Astrocyte of the cerebellum (primary cell): Measurements from ENCODE around the gene SMARCA4.
"Not testable (repeated sequence)": the region's sequence is repeated elsewhere in the genome, so short reads cannot be mapped to it uniquely, and the experiment has no call there.

ENCODE experiments used
- DNase-seq: peaks from one replicate; pipeline ENCODE4 v3.0.0-alpha.2; 2011; ENCODE audit warnings: low read depth
- H3K4me3 ChIP-seq: 2 replicates; pipeline ENCODE4 v1.5.1; 2011; ENCODE audit warnings: mild to moderate bottlenecking, low read depth, low read length, moderate library complexity
- in situ Hi-C: cut with HindIII; loops from 2 replicates; pipeline ENCODE4 v1.10.0; 2017; ENCODE audit warnings: low sequenced_read_pairs
- TF ChIP-seq, protein P1 (sequence below): IDR thresholded peaks from 2 replicates; pipeline ENCODE4 v1.5.1; 2012; ENCODE audit warnings: low read length, low read depth, moderate library complexity, mild to moderate bottlenecking; ENCODE audit errors: missing control alignments

The SMARCA4 gene

DNA sequence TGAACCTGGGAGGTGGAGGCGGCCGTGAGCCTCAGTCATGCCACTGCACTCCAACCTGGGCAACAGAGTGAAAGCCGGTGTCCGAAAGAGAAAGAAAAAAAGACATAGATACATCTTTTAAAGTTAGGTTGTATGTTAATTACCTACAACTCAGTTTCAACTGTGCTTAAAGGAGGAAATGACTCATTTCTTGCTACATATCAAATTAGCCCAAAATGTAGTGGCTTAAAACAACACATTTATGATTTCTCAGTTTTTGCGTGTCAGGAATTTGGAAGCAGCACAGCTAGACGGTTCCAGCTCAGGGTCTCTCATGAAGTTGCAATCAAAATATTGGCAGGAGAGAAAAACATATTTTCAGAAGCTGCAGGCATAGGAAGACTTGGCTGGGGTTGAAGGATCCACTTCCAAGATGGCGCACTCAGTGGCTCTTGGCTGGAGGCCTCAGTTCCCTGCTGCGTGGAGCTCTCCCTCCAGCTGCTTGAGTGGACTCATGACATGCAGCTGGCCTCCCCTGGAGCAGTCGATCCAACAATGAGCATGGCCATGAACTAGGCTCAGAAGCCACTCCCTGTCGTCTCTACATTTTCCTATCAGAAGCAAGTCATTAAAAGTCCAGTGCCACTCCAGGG is 135.5 kb downstream of the SMARCA4 start:
- DNase-seq, result peak; percentile 87
- H3K4me3 ChIP-seq, result no peak overlapping the region

DNA sequence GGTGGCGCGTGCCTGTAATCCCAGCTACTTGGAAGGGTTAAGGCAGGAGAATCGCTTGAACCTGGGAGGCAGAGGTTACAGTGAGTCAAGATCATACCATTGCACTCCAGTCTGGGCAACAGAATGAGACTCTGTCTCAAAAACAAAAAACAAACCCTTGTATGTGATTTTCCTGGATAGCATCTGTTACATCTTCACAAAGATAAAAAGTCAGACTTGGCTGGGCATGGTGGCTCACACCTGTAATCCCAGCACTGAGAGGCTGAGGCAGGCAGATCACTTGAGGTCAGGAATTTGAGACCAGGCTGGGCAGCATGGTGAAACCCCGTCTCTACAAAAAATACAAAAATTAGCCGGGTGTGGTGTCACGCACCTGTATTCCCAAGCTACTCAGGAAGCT is 136.5 kb downstream of the SMARCA4 start:
- H3K4me3 ChIP-seq, in situ Hi-C loops: not testable (repeated sequence)

More for the DNA sequence above, 135.5 kb downstream of the SMARCA4 start:
- in situ Hi-C loops, result no loop called here
- TF ChIP-seq, protein P1, sequence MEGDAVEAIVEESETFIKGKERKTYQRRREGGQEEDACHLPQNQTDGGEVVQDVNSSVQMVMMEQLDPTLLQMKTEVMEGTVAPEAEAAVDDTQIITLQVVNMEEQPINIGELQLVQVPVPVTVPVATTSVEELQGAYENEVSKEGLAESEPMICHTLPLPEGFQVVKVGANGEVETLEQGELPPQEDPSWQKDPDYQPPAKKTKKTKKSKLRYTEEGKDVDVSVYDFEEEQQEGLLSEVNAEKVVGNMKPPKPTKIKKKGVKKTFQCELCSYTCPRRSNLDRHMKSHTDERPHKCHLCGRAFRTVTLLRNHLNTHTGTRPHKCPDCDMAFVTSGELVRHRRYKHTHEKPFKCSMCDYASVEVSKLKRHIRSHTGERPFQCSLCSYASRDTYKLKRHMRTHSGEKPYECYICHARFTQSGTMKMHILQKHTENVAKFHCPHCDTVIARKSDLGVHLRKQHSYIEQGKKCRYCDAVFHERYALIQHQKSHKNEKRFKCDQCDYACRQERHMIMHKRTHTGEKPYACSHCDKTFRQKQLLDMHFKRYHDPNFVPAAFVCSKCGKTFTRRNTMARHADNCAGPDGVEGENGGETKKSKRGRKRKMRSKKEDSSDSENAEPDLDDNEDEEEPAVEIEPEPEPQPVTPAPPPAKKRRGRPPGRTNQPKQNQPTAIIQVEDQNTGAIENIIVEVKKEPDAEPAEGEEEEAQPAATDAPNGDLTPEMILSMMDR, result no peak

DNA sequence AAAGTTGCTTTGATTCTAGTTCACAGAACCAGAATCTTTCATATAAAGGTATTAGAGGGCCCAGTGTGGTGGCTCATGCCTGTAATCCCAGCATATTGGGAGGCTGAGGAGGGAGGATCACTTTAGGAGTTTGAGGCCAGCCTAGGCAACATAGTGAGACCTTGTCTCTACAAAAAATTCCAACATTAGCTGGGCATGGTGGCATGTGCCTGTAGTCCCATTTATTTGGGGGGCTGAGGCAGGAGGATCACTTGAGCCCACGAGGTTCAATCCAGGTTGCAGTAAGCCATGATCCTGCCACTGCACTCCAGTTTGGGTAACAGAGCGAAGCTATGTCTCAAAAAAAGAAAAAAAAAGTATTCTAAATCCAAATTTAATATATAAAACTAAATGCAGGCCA is 137.5 kb downstream of the SMARCA4 start:
- H3K4me3 ChIP-seq, result no peak overlapping the region
- DNase-seq, result no peak
- in situ Hi-C loops, result no loop called here
- TF ChIP-seq, protein P1, result no peak

More for the DNA sequence above, 136.5 kb downstream of the SMARCA4 start:
- DNase-seq, result not testable (repeated sequence)

DNA sequence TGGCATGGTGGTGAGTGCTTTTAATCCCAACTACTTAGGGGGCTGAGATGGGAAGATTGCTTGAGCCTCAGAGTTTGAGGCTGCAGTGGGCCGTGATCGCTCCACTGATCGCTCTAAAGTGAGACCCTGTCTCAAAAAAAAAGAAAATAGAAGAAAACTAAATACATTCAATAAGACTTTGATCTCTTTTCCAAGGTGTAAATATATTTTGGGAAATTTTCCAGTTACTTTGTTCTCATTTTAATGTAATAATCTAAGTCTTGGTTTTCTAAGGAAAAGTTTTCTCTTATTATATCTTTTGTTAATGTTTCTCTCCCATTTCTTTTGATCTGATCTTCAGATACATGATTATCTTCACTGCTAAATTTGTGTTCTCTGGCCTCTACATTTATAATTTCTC is 138.0 kb downstream of the SMARCA4 start:
- no peak overlapping the region for H3K4me3 ChIP-seq
- in situ Hi-C loops, result no loop called here
- TF ChIP-seq, protein P1, result no peak
- DNase-seq, result no peak

DNA sequence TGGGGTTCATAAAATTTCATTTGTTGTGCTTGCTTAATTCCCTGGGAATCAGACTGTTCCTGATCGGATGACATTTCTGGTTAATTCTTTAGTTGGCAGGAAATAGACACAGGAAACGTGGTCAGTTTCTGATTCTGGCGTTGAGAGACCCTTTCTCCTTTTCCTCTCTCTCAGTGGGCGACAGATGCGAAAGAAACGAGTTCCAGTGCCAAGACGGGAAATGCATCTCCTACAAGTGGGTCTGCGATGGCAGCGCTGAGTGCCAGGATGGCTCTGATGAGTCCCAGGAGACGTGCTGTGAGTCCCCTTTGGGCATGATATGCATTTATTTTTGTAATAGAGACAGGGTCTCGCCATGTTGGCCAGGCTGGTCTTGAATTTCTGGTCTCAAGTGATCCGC is 139.2 kb downstream of the SMARCA4 start:
- no peak overlapping the region for H3K4me3 ChIP-seq
- no peak for DNase-seq
- in situ Hi-C loops, result no loop called here
- TF ChIP-seq, protein P1, result no peak

DNA sequence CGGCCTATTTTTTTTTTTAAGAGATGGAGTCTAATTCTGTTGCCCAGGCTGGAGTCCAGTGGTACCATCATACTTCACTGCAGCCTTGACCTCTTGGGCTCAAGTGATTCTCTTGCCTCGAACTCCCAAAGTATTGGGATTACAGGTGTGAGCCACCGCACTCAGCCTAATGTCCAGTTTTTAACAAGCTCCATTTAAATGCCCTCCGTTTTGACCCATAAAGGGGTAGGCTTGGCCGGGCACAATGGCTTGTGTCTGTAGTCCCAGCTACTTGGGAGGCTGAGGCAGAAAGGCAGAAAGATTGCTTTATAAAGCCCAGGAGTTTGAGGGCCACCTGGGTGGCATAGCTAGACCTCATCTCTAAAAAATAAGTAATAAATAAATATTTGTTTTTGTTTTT is 140.2 kb downstream of the SMARCA4 start:
- TF ChIP-seq, protein P1, result no peak
- in situ Hi-C loops, result no loop called here
- DNase-seq, result no peak
- H3K4me3 ChIP-seq, result no peak overlapping the region

DNA sequence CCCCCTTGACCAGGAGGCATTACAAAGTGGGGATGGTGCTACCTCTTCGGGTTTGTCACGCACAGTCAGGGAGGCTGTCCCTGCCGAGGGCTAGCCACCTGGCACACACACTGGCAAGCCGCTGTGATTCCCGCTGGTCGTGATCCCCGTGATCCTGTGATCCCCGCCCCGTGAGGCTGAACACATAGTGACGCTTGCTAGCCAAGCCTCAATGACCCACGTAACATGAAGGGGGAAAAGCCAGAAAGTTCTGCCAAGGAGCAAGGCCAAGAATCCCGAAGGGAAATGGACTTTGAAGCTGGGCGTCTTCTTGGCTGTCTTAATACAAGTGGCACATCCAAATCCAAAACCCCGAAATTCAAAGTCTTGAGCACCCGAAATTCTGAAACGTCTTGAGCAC is 142.1 kb downstream of the SMARCA4 start:
- no peak for DNase-seq
- TF ChIP-seq, protein P1, result no peak
- H3K4me3 ChIP-seq, result no peak overlapping the region
- in situ Hi-C loops, result no loop called here

DNA sequence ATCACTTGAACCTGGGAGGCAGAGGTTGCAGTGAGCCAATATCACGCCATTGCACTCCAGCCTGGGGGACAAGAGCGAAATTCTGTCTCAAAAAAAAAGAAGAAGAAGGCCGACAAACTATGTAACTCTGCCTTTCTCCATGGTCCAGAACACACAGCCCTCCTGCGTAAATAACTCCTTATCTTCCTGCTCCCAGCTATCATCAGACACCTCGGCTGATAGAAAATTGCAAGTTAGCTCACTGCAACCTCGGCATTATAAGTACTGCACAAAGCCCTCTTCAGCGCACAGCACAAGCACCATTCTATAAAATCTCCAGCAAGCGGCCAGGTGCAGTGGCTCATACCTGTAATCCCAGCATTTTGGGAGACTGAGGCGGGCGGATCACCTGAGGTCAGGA is 142.8 kb downstream of the SMARCA4 start:
- in situ Hi-C loops, DNase-seq: not testable (repeated sequence)

More for the DNA sequence above, 142.8 kb downstream of the SMARCA4 start:
- not testable (repeated sequence) for H3K4me3 ChIP-seq
